ENCODE results near the gene PEF1. TPM values are rescaled to one million over a fixed set of nuclear protein-coding genes. Genes with fewer than 3 reads are reported as not detected.

PEF1 gene
- total RNA-seq, 2 donors from 2014 or later = 42.9 to 66.8 TPM

- Histone ChIP-seq H3K27me3 (no peaks in the 10 kb centered on the region), H3K27ac (no peak overlapping the region), H3K36me3 (peaks cover 5% of the 10 kb centered on the region), H3K4me1 (peaks cover 0 to 49% of the 10 kb centered on the region in 2 donors), H3K9me3 (no peaks in the 10 kb centered on the region), H3K4me3 (no peak overlapping the region)
- DNase-seq (ENCODE audit: low spot score) = no peak
- TF ChIP-seq CTCF (IDR thresholded peaks at IDR 0.05) = no peak
These were observed 21.3 kb downstream of the PEF1 start for GRCh38 chr1:31623365-31623764.

- DNase-seq (ENCODE audit: low spot score) = no peak
- no peak overlapping the region for H3K4me3 ChIP-seq
- H3K36me3 ChIP-seq = no peaks in the 10 kb centered on the region
- TF ChIP-seq CTCF (IDR thresholded peaks at IDR 0.05) = no peak
- no peaks in the 10 kb centered on the region for H3K9me3 ChIP-seq
- peaks cover 0 to 49% of the 10 kb centered on the region in 2 donors for H3K4me1 ChIP-seq
- peaks cover 0 to 2% of the 10 kb centered on the region in 2 donors for H3K27me3 ChIP-seq
- peak overlapping the region; percentile 56 to 57 for H3K27ac ChIP-seq
These were observed 22.6 kb downstream of the PEF1 start for GRCh38 chr1:31621847-31622730.

GRCh38 chr1:31621498-31621820 lies 23.2 kb downstream of the PEF1 start:
- DNase-seq (ENCODE audit: low spot score) = no peak
- no peak overlapping the region for H3K4me3 ChIP-seq
- H3K9me3 ChIP-seq = no peaks in the 10 kb centered on the region
- H3K4me1 ChIP-seq = peaks cover 0 to 44% of the 10 kb centered on the region in 2 donors
- H3K27me3 ChIP-seq = peaks cover 0 to 2% of the 10 kb centered on the region in 2 donors
- TF ChIP-seq CTCF (IDR thresholded peaks at IDR 0.05) = no peak
- no peaks in the 10 kb centered on the region for H3K36me3 ChIP-seq
- H3K27ac ChIP-seq = peak overlapping the region; percentile 35 to 57

- Histone ChIP-seq H3K4me1 (peaks cover 0 to 38% of the 10 kb centered on the region in 2 donors), H3K36me3 (no peaks in the 10 kb centered on the region), H3K9me3 (no peaks in the 10 kb centered on the region), H3K27me3 (peaks cover 0 to 2% of the 10 kb centered on the region in 2 donors), H3K27ac (peak overlapping the region; percentile 35 to 57), H3K4me3 (no peak overlapping the region)
- TF ChIP-seq CTCF (IDR thresholded peaks at IDR 0.05) = no peak
- DNase-seq (ENCODE audit: low spot score) = no peak
These were observed 23.8 kb downstream of the PEF1 start for GRCh38 chr1:31620631-31621497.

- H3K27me3 ChIP-seq = peaks cover 0 to 2% of the 10 kb centered on the region in 2 donors
- no peak for DNase-seq (ENCODE audit: low spot score)
- no peak overlapping the region for H3K4me3 ChIP-seq
- H3K27ac ChIP-seq = no peak overlapping the region
- no peaks in the 10 kb centered on the region for H3K9me3 ChIP-seq
- no peaks in the 10 kb centered on the region for H3K36me3 ChIP-seq
- H3K4me1 ChIP-seq = peaks cover 0 to 33% of the 10 kb centered on the region in 2 donors
- TF ChIP-seq CTCF (IDR thresholded peaks at IDR 0.05) = no peak
These were observed 25.5 kb downstream of the PEF1 start for GRCh38 chr1:31618916-31619846.

All from right atrium auricular region (tissue), 2 donors.